ENCODE data around the gene ERF.
"Not testable (repeated sequence)": the region's sequence is repeated elsewhere in the genome, so short reads cannot be mapped to it uniquely, and the experiment has no call there.

The ERF gene

GRCh38 chr19:42273407-42274064 is 18.6 kb upstream of the ERF start:
- DNase-seq, result no peak

GRCh38 chr19:42272989-42273406 is 18.1 kb upstream of the ERF start:
- no peak for DNase-seq

GRCh38 chr19:42272535-42272897 is 17.6 kb upstream of the ERF start:
- DNase-seq, result no peak

GRCh38 chr19:42271861-42272534 is 17.1 kb upstream of the ERF start:
- DNase-seq, result no peak

GRCh38 chr19:42271045-42271419 is 16.1 kb upstream of the ERF start:
- no peak for DNase-seq

- DNase-seq, result peak; percentile 59
These were observed 15.6 kb upstream of the ERF start for GRCh38 chr19:42270346-42271044.

- DNase-seq, result no peak
These were observed 14.8 kb upstream of the ERF start for GRCh38 chr19:42269478-42270345.

GRCh38 chr19:42268704-42269477 is 14.0 kb upstream of the ERF start, which contains the start of gene CIC:
TSS of gene CIC (plus strand) at chr19:42269252. CDS start at chr19:42271784, 2,532 bp downstream.
- DNase-seq, result peak; percentile 98

- DNase-seq, result peak; percentile 96
These were observed 13.3 kb upstream of the ERF start for GRCh38 chr19:42268142-42268703.

GRCh38 chr19:42267644-42268141 is 12.8 kb upstream of the ERF start:
- DNase-seq, result no peak

GRCh38 chr19:42266928-42267603 is 12.1 kb upstream of the ERF start:
- DNase-seq, result not testable (repeated sequence)

GRCh38 chr19:42266105-42266504 is 11.2 kb upstream of the ERF start:
- not testable (repeated sequence) for DNase-seq

GRCh38 chr19:42261763-42262162 is 6.8 kb upstream of the ERF start:
- no peak for DNase-seq

GRCh38 chr19:42257842-42258241 is 2.9 kb upstream of the ERF start:
- DNase-seq, result not testable (repeated sequence)

- DNase-seq, result no peak
These were observed 1.1 kb upstream of the ERF start for GRCh38 chr19:42255766-42256745.

GRCh38 chr19:42254089-42254849 is 659 bp downstream of the ERF start:
- DNase-seq, result peak; percentile 63

GRCh38 chr19:42253245-42254088 is 1.5 kb downstream of the ERF start:
- DNase-seq, result peak; percentile 60

Data from activated CD4-positive, CD25-positive, alpha-beta regulatory T cell treated with anti-CD3 and anti-CD28 coated beads, Interleukin-2, amount 50 U/mL, for 72 hours (primary cell).